Spleen (tissue), 7 donors: ENCODE results near the gene NEURL4.
"Not testable (repeated sequence)": the region's sequence is repeated elsewhere in the genome, so short reads cannot be mapped to it uniquely, and the experiment has no call there.

ENCODE experiments used
- CTCF ChIP-seq, 11 experiments: fragments of 200-600 bp in 7 of 11; fragments of 450-650 bp in 4 of 11; sonication (generic) in 4 of 11; IDR thresholded peaks in 8 of 11; conservative IDR thresholded peaks in 3 of 11; 1 replicate in 7 of 11; 2 replicates in 4 of 11; pipeline versions ENCODE4 v1.4.0 to v1.8.0; 2016 to 2021; ENCODE audit warnings: antibody characterized with exemption in 11 of 11, inconsistent platforms in 4 of 11, mild to moderate bottlenecking in 1 of 11
- POLR2AphosphoS5 ChIP-seq, 3 donors: sonication (generic); formaldehyde crosslinking; IDR thresholded peaks; one replicate each; pipeline ENCODE4 v1.5.1; 2017; ENCODE audit warnings: antibody characterized with exemption in 3 of 3
- donor health status: DM: no; HTN: no; CAD: no; lungs with moderate emphysema.
- donor health status: DM: no; HTN: no; CAD: no.
- donor health status: DM: no; HTN: no; CAD: no.

GRCh38 chr17:7335765-7336164 is 6.6 kb upstream of the NEURL4 start:
- TF ChIP-seq CTCF (IDR thresholded peaks at IDR 0.05 in 8 of 11, conservative IDR thresholded peaks at IDR 0.05 in 3 of 11); POLR2AphosphoS5 (IDR thresholded peaks at IDR 0.05): not testable (repeated sequence)
